ENCODE measurements around the gene ARHGEF7.

The ARHGEF7 gene

DNA sequence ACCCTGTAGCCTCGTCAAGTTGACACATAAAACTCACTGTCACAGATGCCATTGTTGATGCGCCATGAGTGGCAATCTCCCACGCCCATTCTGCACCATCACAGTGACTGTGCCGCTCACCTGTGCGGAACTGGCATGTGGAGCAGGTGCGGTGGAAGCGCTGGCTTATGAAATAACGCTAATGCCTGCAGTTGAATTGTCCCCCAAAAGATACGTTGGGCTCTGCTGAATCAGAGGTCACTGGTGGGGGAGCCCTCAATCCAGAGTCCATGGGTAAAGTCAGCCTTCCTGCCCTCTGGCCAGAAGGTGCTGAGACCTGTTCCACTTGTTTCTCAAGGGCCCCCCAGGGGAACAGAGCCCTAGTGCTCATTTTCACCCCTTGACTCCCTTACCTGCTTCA lies 2.9 kb upstream of the ARHGEF7 start:
- DNase-seq: no peak

DNA sequence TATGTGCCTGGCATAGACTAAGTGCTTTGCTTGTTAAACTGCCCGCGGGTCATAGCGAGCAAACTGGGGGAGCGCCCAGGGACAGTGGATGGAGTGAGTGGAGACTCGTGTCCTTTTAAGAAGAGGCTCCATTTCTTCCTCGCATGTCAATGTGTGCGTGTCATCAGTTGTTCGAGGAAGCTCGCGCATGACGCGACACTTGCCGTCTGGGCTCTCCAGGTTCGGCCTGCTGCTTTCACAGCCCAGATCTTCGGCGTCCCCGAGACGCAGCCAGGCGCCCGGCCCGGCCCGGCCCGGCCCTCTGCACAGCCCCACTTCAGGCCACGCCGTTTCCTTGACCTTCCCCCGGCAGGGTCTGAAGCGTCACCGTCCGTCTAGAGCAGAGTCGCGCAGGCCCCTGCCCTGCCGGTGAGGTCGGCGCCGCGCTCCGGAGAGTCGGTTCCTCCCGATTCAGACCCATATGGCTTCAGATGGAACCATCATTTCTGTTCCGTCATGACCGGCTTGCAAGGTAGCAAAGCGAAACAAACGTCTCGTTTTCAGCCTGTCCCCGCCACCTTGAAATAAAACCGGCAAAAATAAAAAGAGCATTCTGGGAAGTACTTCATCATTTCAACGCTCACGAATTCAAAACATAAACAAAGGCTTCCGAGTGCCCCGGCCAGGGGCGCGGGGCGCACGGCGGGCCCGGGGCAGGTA lies 599 bp upstream of the ARHGEF7 start:
- no peak for DNase-seq

DNA sequence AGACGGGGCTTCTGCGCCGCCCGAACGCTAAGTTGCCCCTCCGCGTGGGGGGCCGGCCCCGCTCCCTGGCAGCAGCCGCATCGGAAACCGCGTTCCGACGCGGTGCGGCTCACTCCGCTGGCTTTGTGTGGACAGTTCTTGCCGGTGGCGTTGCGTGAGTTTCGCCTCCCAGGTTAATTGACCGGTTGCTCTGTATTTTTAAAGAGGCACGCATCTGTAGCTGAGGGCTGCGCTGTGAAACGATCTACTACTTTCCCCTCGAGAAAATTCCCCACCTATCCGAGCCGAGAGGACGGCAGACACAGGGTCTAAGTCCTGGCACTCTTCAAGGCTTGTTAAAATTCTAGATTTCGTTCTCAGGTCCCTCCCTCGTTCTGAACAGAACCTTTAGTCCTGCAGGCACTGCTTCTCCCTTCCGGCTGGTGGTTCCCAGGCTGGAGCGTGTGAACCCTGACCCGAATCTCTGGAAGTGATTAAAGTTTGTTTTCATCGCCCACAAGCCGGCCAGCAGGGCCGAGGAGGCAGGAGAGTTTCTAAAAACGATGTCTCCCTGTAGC lies 933 bp downstream of the ARHGEF7 start:
- DNase-seq: no peak

- no peak for DNase-seq
Observed at GRCh38 chr13:111116856-111117255, 1.7 kb downstream of the ARHGEF7 start.

DNA sequence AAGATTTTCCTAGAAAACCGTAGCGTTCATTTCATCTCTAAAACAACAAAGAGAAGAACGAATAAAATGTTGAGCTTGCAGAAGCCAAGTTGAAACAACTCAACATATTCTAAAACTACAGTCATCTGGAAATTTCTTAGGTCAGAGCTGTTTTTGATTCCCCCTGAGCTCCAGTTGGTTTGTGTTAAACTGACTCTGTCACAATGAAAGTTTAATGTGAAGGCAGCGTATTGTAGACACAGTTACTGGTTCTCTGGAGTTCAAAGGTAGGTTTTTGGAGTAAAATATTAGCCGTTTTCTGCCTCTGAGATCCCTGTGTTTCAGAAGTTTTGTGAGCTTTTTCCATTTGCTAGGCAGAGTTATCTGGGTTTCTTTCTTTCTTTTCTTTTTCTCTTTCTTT lies 2.2 kb downstream of the ARHGEF7 start:
- DNase-seq: no peak

- no peak for DNase-seq
Observed at GRCh38 chr13:111117961-111118360, 2.9 kb downstream of the ARHGEF7 start.

GRCh38 chr13:111118898-111119607 lies 3.9 kb downstream of the ARHGEF7 start:
- no peak for DNase-seq

GRCh38 chr13:111119966-111120365 lies 4.9 kb downstream of the ARHGEF7 start:
- no peak for DNase-seq

GRCh38 chr13:111120422-111120821 lies 5.3 kb downstream of the ARHGEF7 start:
- no peak for DNase-seq

- DNase-seq: no peak
Observed at GRCh38 chr13:111120913-111121312, 5.8 kb downstream of the ARHGEF7 start.

DNA sequence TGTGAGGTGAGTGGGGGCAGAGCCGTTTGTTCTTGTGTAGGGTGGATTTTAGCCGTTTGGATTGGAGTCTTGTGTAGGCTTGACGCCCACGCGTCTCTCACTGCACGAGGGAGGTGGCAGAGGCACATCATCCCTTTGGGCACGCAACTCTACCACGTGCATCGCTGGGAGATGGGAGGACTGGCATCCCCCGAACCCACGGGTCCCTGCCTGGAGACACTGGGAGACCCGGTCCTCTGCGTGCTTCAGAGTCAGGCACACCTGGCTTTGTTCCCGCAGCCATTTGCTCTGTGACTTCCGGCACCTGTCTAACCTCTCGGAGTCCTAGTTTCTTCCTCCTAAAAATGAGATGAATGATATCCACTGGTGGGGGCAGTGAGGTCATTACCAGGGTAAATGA lies 6.4 kb downstream of the ARHGEF7 start:
- no peak for DNase-seq

DNA sequence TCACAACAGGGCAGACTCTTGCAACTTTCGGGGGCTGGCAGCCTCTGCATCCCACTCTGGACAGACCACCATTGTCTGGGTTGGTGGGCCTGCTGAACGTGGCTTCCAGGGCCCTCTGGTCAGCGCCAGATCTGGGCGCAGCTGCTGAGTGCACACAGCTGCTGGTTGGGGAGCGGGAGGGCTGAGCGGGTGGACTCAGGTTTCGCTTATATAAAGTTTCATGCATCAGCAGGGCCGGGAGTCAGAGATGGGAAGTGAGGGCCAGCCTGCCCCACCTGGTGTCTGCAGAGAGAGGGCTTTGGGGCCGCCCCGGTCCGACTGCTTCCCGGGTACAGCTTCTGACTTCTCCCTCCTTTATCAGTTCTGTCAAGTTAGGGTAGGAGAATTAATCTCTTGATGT lies 6.9 kb downstream of the ARHGEF7 start:
- no peak for DNase-seq

GRCh38 chr13:111122631-111123030 lies 7.5 kb downstream of the ARHGEF7 start:
- DNase-seq: no peak

- no peak for DNase-seq
Observed at GRCh38 chr13:111123221-111123620, 8.1 kb downstream of the ARHGEF7 start.

GRCh38 chr13:111123649-111124048 lies 8.5 kb downstream of the ARHGEF7 start:
- DNase-seq: no peak

DNA sequence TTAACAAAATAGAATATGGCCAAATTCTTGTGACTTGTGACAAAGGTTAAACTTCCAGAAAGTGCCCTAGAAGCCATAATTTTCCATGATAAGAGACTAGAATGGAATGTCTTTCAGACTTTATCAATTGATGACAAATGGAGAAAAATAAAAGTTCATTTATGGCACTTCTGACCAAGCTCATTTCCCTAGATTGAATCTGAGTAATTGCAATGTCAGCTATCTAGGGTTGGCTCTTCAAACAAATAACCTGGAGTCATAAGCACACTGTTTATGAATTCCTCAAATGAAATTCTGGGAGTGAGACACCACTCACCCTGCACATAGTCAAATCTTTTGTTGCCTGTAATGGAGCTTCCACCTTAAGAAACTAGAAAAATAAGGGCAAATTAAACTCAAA lies 11.4 kb downstream of the ARHGEF7 start:
- DNase-seq: no peak

GRCh38 chr13:111129465-111130115 lies 14.5 kb downstream of the ARHGEF7 start:
- no peak for DNase-seq

DNA sequence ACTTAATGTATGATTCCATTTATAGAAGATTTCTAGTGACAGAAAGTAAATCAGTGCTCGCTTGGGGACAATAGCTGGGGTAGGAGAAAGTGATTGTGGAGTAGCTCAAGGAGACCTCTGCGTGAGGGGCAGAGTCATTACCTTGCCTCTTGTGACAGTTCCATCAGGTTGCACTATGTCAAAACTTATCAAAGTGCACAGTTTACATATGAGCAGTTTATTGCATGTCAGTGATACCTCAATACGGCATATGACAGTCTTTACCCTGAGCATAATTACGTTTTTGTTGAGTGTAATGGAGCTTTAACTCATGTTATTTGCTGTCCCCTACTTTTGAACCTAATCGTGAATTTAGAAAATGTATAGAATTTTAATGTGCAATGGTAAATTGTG lies 15.0 kb downstream of the ARHGEF7 start:
- no peak for DNase-seq

DNA sequence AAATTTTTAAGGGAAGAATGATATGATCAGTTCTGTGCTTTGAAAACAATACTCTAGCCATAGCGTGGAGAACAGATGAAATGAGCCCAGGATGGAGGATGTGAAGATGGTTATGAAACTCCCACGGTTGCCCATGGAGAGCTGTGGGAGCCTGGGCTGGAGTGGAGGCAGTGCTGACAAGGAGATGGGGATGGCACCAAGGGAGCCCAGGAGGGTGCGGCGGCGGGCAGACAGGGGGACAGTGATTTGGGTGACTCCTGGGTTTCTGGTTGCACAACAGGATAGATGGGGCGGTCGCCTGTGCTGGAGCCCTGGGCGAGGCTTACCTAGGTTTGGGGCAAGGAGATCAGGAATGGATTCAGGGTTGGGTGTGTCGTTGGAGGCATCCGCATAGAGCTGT lies 15.9 kb downstream of the ARHGEF7 start:
- no peak for DNase-seq

DNA sequence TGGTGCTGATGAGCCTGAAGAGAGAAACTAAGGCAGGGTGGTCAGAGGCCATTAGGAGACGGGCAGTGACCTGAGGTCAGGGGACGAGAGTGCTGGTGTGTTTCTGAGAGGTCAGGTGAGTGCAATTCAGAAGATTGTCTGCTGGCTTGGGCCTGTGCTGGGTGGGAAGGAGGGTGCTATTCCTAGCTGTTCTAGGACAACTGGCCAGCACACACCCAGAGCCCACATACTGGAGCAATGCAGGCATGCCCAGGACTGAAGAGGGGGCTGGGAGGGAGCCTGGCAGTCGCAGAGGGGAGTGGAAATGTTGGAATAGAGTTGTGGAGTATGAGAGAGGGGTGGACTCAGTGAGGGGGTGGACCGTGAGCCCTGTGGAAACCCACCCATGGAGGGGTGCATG lies 16.5 kb downstream of the ARHGEF7 start:
- no peak for DNase-seq

DNA sequence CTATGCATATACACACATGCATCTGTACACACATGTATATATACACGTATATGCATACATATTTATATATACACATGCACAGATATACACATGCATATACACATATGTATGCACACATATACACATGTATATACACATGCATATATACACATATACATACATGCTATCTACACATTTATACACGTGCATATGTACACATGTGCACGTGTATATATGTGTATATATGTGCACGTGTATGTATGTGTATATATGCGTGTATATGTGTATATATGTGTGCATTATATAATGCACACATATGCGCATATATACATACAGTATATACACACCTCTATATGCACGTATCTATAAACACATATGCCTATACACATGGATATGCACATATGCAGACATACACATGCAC lies 17.8 kb downstream of the ARHGEF7 start:
- no peak for DNase-seq

- DNase-seq: no peak
Observed at GRCh38 chr13:111139452-111139851, 24.3 kb downstream of the ARHGEF7 start.

GRCh38 chr13:111139873-111140561 lies 24.9 kb downstream of the ARHGEF7 start:
- no peak for DNase-seq

Measured in NCI-H446 treated with DMSO at 0.1 percent for 48 hours (cell line).